ENCODE results near the gene FOXRED1. TPM values are rescaled to one million over a fixed set of nuclear protein-coding genes. Genes with fewer than 3 reads are reported as not detected.
A peak's percentile ranks its signal among the peaks of the same experiment; 100 is the strongest.

FOXRED1 gene
- total RNA-seq, 2 donors from 2014 or later, result 9.3 to 19.1 TPM

GRCh38 chr11:126310992-126311310, 42.0 kb downstream of the FOXRED1 start:
- Histone ChIP-seq H3K27ac (no peak overlapping the region), H3K9me3 (no peaks in the 10 kb centered on the region), H3K27me3 (no peaks in the 10 kb centered on the region), H3K4me1 (peaks cover 6% of the 10 kb centered on the region), H3K36me3 (replicated peaks in 1 of 2; ENCODE audit: insufficient read depth in 1 of 2, low read depth in 2 of 2) (no peaks in the 10 kb centered on the region), H3K4me3 (no peak overlapping the region)
- no peak for TF ChIP-seq CTCF (IDR thresholded peaks at IDR 0.05)
- no peak for TF ChIP-seq POLR2A (IDR thresholded peaks at IDR 0.05)
- no peak for DNase-seq
- ATAC-seq, result no peak
- intact Hi-C loops (cut with DNase I), result loop anchor here (5.0 kb wide), 1 partner anchor 166 kb away; no protein-coding TSS in a partner anchor
- WGBS, 2 donors, result 75% methylated on average over 6 of the region's 6 CpGs

- H3K27ac ChIP-seq, result no peak overlapping the region
- H3K36me3 ChIP-seq (replicated peaks in 1 of 2; ENCODE audit: insufficient read depth in 1 of 2, low read depth in 2 of 2), result no peaks in the 10 kb centered on the region
- DNase-seq, result no peak
- H3K9me3 ChIP-seq, result no peaks in the 10 kb centered on the region
- H3K27me3 ChIP-seq, result no peaks in the 10 kb centered on the region
- intact Hi-C loops (cut with DNase I), result loop anchor here (5.0 kb wide), 1 partner anchor 166 kb away; no protein-coding TSS in a partner anchor
- TF ChIP-seq POLR2A (IDR thresholded peaks at IDR 0.05) (no peak), CTCF (IDR thresholded peaks at IDR 0.05) (peak in 1 of 7 experiments; percentile 10)
- H3K4me3 ChIP-seq, result no peak overlapping the region
- H3K4me1 ChIP-seq, result peaks cover 6% of the 10 kb centered on the region
- 74 to 91% methylated on average over 14 of the region's 14 CpGs for WGBS, 2 donors
- ATAC-seq, result no peak
These were observed 42.7 kb downstream of the FOXRED1 start for GRCh38 chr11:126311401-126312291.

GRCh38 chr11:126312961-126313360, 44.0 kb downstream of the FOXRED1 start:
- intact Hi-C loops (cut with DNase I), result loop anchor here (5.0 kb wide), 1 partner anchor 164 kb away; no protein-coding TSS in a partner anchor

GRCh38 chr11:126313826-126314225, 44.9 kb downstream of the FOXRED1 start:
- Histone ChIP-seq H3K9me3 (no peaks in the 10 kb centered on the region), H3K36me3 (replicated peaks in 1 of 2; ENCODE audit: insufficient read depth in 1 of 2, low read depth in 2 of 2) (no peaks in the 10 kb centered on the region), H3K4me3 (no peak overlapping the region), H3K27ac (no peak overlapping the region), H3K4me1 (peaks cover 14% of the 10 kb centered on the region), H3K27me3 (no peaks in the 10 kb centered on the region)
- TF ChIP-seq POLR2A (IDR thresholded peaks at IDR 0.05), result no peak
- no peak for TF ChIP-seq CTCF (IDR thresholded peaks at IDR 0.05)
- ATAC-seq (no peak), DNase-seq (no peak)
- intact Hi-C loops (cut with DNase I), result loop anchor here (5.0 kb wide), 1 partner anchor 163 kb away; no protein-coding TSS in a partner anchor
- 83 to 86% methylated on average over 5 of the region's 5 CpGs for WGBS, 2 donors

More at GRCh38 chr11:126312961-126313360, 44.0 kb downstream of the FOXRED1 start:
- Histone ChIP-seq H3K27ac (no peak overlapping the region), H3K4me3 (no peak overlapping the region), H3K36me3 (replicated peaks in 1 of 2; ENCODE audit: insufficient read depth in 1 of 2, low read depth in 2 of 2) (no peaks in the 10 kb centered on the region), H3K9me3 (no peaks in the 10 kb centered on the region), H3K27me3 (no peaks in the 10 kb centered on the region), H3K4me1 (peaks cover 9% of the 10 kb centered on the region)
- ATAC-seq, result no peak
- no peak for DNase-seq
- no peak for TF ChIP-seq POLR2A (IDR thresholded peaks at IDR 0.05)
- TF ChIP-seq CTCF (IDR thresholded peaks at IDR 0.05), result no peak
- WGBS, 2 donors, result 70 to 86% methylated on average over 8 of the region's 8 CpGs

All from body of pancreas (tissue), 4 donors.